ENCODE results near the gene SAMD11.

Gene SAMD11

DNA sequence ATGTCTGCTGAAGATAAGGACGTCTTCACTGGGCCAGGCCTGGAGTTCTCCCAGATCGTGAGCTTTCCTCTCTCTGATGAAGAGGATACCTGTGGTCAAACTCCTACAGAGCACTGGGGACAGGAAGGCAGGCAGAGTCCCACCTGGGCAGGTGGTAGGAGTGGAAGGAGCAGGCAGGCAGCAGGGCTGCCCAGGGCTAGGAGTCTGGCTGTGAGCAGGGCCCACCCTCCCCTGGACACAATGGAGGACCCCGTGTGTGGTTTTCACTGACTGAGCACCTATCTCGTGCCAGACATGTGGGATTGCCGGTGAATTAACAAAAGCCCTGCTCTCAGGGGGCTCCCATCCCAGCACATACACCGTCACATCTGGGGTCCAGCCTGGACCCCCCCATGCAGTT, 4.9 kb upstream of the SAMD11 start:
- DNase-seq, result no peak

DNA sequence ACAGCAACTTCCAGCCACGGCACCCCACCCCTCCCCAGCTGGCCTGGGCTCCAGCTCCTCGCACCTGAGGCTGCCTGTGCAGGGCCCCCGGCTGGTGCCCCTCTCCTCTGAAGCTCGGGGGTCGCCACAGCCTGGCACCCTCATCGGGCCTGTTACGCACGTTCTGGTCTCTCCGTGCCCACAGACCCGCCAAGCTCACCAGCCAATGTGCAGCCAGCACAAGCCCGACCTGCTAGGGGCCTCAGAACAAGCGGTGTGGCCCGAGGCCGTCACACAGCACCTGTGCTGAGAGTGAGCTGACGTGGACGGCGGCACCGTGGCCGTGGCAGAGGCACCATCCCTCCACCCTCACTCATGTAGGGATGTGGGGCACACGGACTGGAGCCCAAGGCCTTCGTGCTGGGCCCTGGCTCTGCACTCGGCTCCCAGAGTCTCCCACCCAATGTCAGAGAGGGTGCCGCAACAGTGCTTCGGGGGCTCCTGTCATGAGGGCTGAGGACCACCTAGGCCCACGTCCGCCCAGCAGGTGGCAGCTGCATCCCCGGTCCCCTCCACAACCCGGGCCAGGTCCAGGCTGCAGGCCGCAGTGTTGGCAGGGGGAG, 4.4 kb upstream of the SAMD11 start:
- no peak for DNase-seq

DNA sequence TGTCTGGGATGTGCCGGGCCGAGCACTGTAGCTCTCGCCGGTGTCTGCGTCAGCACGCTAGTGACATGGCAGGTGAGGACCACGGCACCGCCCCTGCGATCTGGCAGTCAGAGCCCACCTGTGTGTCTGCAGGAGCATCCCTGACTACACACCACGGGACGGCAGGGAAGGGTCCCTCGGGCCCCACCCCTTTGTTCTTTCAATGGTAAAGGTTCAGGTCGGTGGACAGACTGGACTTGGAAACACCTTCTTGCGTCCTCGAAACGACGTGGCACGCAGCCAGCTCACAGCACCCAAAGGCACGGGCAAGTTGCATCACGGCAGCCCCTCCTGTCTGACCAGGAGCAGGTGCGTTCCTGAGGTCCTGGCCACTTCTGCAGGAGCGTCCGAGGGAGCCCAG, 3.7 kb upstream of the SAMD11 start:
- DNase-seq, result no peak

DNA sequence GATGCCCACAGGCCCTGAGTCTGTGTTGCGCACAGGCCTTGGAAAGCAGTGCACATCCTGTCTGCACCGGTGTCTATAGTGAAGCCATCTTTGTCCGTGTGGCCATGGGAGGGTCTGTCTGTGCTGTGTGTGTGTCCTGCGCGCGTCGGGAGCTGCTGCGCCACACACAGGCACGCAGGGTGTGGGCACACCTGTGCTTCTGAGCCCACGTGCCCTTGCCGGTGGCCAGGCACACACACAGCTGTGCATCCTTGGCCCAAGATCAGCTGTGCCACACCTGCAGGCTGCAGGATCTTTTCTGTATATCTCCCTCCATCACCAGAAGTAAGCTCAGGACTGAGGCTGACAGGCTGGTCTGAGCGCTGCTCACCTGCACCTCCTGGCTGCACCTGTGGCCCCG, 3.2 kb upstream of the SAMD11 start:
- no peak for DNase-seq

DNA sequence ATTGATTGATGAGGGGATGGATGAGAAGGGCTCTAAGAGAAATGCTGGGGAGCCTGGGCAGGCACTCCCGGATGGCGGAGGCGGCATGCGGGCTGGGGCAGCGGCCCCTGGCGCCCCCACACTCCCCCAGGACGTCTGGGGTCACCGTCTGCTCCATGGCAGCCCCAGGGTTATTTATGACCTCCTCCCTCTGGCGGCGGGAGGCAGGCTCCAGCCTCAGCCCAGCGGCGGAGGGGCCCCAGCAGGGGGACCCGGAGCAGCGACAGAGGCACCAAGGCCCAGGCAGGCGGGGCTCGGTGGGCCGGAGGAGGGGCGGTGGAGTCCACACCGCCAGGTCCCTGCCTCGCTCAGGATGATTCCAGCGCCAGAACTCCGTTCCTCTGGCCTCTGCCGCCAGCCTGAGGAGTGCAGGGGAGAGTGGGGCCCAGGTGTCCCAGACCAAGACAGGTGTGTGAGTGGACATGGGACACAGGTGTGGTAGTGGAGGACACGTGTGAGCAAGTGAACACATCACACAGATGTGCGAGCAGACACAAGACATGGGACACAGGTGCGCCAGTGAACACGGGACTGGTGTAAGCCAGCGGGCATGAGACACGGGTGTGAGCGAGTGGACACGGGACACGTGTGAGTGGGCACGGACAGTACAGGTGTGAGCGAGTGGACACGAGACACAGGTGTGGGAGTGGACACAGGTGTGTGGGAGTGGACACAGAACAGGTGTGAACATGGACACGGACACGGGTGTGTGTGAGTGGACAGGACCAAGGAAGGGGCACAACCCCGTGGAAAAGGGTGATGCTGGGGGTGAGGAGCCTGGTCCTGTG, 2.5 kb upstream of the SAMD11 start:
- peak; percentile 58 for DNase-seq

DNA sequence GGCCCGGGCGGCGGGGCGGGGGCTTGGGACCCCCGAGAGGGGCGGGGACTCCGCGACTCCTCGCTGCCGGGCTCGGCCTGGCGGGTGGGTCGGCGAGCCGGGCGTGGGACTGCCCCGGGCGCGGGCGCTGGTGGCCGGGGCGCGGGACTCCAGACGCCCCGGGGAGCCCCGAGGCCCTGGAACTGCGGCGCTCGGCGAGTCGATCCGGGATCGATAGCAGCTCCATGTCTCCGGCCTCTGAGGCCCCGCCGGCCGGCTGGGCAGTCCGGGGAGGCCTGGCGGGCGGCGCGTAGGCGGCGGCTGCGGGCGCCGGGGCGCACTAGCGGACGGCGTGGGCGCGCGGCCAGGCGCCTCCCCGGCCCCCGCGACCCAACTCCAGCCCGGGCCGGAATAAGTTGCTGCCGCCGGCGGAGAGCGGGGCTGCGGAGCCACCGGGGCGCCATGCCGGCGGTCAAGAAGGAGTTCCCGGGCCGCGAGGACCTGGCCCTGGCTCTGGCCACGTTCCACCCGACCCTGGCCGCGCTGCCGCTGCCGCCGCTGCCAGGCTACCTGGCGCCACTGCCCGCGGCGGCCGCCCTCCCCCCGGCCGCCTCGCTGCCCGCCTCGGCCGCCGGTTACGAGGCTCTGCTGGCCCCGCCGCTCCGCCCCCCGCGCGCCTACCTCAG, 400 bp downstream of the SAMD11 start:
- no peak for DNase-seq

DNA sequence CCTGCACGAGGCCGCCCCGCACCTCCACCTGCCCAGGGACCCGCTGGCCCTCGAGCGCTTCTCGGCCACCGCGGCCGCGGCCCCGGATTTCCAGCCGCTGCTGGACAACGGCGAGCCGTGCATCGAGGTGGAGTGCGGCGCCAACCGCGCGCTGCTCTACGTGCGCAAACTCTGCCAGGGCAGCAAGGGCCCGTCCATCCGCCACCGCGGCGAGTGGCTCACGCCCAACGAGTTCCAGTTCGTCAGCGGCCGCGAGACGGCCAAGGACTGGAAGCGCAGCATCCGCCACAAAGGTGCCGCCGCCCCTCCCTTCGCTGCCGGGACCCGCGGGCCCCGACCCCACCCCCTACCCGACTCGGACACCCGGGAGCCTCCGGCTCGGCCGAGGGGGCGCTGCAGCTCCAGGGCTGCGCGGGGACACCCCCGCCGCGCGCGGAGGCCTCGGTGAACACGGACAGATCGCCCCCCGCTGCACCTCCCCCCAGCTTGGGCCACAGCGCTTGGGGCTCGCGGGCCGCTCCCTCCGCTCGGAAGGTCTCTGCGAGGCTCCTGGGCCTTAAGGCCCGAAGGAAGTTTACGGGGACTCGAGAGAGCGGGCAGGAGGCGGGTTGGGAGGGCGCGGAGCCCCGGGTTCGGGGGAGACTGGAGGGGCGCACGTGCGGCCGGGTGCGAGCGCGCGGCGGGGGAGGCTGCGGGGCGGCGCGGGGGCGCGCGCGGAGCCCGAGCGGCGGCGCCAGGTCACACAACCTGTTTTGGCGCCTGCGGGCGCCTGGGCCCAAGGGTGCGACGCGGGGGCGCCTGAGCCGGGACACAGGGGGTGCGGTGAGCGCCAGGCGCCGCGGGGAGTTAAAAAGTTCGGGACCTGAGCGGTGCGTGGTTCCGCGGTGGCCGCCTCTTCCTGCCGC, 1.2 kb downstream of the SAMD11 start:
- no peak for DNase-seq

DNA sequence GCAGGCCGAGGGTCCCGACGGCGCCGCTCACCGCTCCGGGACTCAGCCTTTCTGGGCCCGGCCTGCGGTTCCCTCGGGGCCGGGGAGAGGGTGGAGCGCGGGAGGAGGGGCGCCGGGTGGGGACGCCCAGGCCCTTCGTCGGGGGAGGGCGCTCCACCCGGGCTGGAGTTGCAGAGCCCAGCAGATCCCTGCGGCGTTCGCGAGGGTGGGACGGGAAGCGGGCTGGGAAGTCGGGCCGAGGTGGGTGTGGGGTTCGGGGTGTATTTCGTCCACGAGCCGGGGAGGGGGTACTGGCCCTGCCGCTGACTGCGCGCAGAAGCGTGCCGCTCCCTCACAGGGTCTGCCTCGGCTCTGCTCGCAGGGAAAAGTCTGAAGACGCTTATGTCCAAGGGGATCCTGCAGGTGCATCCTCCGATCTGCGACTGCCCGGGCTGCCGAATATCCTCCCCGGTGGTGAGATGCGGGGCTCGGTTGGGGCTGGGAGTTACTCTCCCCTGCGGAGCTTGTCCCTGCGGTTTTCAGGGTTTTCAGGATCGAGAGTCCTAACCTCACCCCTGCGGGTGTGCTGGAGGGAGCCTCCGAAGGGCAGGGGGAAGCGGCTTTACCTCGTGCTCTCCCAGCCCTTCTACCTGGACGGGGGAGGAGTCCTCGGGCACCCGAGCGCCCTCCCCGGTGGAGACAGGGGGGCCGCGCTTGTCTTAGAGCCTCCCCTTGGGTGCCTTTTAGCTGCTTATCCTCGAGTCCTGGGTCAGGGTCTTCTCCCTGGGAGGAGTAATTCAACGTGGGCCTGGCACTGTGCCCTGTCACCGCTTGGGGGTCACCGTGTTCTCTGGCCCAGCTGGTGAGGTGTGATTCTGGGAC, 2.1 kb downstream of the SAMD11 start:
- DNase-seq, result no peak

DNA sequence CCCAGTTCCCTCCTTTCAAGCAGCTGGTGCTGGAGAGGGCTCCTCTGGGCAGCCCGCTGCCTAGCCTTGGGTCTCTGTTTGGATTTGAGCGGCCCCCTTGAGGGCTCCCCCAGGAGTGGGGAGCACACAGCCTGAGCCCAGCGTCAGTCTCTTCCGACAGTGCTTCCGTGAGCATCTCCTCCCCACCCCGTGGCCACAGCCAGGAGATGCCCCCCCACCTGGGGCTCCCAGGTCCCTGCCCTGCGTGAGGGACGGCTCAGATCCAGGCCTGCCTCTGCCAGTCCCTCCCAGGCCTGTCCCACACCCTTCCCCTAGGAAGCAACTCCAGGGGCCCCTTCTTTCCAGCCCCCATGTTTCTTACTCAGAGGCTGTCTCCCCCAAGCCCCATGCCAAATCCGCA, 3.5 kb downstream of the SAMD11 start:
- DNase-seq, result no peak

DNA sequence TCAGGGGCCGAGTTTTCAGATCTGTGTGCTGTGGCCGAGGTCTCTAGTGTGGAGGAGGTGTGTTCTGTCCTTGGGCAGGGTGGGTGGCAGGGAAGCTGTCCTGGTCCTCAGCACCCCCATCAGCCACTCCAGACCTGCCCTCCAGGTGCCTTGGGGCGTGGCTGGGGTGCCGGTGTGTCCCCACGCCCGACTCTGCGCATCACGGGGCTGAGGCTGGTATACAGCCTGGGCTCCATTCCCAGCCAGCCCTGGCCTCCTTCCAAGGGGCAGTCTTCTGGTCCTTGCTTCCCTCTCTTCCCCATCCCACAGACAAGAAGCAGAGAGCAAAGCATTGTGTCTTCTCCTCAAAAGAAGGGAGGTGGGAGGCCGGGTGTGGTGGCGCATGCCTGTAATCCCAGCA, 4.0 kb downstream of the SAMD11 start:
- DNase-seq, result no peak

DNA sequence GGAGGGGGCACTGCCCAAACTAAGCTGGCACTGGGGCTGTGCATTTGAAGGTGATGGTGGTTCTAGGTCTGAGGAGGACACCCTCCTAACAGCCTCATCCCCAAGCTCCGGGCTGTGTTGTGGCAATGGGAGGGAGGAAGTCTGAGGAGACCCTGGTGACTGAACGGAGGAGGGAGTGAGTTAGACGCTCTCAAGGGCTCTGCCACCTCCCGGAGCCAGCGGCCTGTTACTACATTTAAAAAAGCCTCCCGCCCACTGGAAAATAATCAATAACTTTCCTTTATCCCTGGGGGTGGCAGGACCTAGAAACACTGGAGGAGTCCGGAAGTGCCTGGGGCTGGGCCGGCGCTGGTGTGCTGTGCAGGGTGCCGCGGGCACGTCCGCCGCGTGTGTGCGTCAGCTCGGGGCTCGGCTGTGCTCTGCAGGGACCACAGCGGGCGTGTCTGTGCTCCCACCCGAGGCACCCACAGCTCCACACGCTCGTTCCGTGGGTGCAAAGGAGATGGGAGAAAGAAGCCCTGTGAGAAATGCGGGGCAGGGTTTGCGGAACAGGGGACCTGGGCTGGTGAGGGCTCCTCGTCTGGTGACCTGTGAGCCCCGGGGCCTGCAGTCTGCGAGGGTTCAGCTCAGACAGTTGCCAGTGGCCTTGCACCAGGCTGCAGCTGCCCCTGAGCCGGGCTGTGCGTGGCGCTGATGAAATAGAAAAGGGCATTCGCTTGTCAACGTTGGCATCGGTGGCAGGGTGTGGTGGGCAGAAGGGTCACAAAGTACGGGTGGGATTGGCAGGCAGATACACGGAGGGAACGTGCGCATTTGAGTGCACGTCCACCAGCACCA, 5.3 kb downstream of the SAMD11 start:
- DNase-seq, result no peak

DNA sequence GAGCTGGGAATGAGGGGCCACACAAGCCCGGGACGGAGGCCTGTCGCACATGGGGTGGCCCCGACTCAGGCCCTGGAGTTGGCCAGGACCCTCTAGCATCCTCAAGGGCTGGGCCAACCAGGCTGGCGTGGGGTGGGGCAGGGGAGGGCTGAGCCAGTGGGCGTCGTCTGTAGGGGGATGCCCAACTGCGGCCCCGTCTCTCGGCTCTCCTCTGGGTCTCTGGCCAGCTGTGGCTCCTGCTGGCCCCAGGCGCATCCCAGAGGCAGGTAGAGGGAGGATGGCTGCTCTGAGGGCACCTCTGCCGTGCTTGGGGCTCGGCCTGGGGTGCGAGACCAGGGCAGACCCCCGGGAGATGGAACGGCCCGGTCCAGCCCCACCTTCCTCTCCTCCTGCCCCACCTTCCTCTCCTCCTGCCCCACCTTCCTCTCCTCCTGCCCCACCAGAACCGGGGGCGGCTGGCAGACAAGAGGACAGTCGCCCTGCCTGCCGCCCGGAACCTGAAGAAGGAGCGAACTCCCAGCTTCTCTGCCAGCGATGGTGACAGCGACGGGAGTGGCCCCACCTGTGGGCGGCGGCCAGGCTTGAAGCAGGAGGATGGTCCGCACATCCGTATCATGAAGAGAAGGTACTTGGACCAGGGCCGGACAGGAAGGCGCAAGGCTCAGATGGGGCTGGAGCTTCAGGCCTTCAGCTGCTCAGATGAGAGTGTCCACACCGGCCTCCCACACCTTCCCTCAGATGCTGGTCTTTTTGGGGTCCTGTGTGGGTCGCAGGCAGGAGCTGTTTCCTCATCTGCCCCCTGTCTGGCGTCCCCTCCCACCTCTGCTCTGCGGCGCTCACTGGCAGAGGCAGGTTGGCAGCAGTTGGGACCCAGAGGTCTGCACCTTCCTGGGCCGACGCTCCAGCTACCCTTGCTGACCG, 6.2 kb downstream of the SAMD11 start:
- no peak for DNase-seq

DNA sequence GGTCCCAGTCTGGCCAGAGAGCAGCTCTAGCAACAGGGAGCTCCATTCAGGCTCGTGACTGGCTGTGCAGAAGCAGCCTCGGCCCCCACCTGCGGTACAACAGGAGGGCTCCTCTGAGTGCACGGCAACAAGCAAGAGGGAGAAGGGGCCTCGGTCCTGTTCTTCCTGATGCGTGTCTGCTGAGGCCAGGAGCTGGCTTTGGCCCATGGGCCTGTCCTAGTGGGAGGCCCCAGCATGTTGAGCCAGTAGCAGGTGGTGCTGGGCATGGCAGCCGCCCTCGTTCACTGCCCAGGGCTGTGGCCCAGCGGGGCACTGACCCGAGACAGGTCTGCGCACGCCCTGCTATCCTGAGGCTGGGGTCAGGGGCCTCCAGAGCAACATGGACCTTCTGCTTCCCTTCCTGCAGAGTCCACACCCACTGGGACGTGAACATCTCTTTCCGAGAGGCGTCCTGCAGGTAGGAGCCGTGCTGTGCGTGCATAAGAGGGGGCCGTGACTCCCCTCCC, 7.0 kb downstream of the SAMD11 start:
- no peak for DNase-seq

DNA sequence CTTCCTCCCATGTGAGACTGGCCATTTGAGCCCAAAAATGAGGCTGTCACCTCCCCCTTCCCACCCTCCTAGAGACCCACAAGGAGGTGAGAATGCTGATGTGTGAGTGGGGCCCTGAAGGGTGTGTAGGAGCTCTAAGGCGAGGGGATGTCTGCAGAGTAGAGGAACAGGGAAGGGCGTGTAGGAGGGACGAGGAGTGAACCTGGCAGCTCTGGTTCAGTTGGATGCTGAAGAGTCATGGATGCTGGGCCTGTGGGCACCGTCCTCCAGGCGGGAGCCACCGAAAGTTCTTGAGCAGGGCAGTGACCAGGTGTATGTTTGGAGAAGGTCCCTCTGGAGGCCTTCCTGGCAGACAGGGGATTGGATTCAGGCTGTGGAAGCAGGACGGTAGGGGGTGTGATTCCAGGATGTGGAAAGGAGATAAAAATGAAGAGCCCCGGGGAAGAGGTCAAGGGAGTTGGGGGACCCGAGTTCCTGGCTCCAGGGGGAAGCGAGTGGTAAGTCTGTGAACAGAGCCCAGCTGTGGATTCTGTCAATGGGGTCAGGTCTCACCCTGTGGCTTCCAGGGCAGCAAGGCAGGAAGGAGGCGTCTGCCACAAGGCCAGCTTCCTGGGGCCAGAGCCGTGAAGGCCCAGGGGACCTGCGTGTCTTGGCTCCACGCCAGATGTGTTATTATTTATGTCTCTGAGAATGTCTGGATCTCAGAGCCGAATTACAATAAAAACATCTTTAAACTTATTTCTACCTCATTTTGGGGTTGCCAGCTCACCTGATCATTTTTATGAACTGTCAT, 7.9 kb downstream of the SAMD11 start:
- no peak for DNase-seq

DNA sequence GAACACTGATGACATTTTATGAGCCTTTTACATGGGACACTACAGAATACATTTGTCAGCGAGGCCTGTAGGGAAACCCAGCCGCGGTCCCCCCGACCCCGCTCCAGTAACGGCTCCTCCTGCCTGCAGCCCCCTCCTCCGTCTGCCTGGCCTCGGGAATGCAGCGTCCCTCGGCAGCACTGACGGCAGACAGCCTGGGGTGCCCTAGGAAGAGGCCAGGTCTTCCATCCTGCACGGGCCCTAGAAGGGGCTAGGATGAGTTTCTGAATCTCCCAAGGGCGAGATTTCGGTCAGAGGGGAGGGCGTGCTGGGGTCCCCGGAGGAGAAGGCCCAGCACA, 8.4 kb downstream of the SAMD11 start:
- DNase-seq, result no peak

DNA sequence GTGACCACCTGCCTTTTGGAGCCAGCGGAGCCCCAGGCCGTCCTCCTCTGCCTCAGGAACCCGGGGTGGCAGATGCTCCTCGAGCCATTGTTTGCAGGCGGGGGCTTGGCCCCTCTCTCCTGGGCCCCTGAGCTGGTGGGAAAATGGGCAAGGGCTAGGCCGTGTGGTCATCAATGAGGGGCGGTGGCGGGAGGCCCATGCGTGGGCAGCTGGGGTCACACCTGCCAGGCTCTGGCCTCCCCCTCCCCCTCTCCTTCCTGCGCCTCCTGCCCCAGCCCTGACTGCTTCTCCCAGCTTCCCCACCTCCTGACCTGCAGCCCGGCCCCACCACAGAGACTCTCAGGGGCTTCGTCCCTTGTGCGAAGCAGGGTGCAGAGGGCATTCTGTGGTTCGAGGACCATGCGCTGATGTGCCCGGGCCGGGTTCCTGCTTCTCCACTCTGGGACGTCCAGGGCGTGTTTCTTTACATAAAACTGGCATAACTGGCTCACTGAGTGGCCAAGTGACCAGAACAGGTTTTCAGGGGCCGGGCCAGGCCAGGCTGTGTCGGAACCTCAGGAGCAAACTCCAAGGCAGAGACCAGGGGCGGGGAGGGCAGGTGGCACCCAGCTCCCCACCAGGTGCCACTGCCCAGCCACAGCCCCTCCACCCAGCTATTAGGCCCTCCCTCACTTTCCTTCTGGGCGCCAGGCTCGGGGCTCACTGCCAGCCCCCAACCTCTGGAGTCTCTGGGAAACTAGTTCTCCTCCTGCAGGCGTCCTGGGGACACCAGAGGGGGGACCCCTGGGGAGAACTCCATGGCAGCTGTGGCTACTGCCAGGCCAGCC, 9.3 kb downstream of the SAMD11 start:
- DNase-seq, result no peak

DNA sequence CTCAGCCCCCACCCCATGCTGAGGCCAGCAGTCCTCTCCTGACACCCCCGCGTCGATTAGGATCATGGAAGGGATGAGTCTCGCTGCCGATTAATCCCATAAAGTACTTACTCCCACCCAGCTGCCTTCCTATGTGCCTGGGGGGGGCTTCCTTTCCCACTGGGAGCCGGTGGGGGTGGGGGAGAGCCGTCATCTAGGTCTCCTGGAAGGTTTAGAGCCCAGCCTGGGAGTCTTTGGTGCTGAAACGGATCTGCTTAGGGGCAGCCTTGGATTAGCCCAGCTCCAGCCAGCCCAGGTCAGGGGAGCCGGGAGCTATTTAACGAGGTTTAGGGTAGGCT, 9.8 kb downstream of the SAMD11 start:
- no peak for DNase-seq

DNA sequence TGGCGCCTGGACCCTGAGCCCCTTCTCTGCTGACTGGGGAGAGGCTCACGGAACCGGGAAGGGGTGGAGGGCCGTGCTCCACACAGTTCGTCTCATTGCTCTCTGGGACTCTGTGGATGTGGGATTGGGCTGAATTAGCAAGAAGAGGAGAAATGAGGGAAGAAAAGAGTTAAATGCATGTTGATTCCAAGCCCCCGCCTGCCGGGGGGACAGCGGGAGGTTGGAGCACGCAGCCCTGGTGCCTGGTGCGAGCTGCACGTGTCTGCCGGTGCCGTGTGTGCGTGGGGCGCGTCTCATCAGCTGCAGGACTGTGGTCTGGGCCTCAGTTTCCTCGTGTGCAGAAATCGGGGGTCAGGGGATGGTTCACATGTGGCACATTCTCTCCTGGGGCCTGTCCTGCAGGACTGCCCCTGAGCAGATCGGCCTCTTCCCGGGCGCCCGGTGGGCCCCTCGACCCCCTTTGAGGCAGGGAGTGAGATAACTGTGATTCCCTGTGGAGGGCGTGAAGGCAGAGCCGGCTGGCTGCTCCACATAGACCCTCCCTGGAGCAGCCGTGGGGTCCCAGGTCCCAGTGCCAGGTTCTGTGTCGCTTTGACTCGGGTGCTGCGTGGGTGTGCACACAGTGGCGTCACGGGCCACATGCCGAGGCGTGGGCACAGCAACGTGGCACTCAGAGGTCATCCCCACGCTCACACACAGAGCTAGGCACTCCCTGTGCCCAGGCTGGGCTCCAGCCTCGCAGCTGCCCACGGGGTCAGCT, 11.4 kb downstream of the SAMD11 start:
- no peak for DNase-seq

Data from activated T-cell treated with anti-CD3 and anti-CD28 coated beads, Interleukin-2, amount 50 U/mL, for 1 hour (primary cell).